Neural progenitor cell (in vitro differentiated cells): ENCODE results near the gene CHAD. TPM values are rescaled to one million over a fixed set of nuclear protein-coding genes. Genes with fewer than 3 reads are reported as not detected.

Source experiments
- DNase-seq: peaks from one replicate; pipeline ENCODE4 v3.0.0-alpha.2; 2016; ENCODE audit warnings: low spot score
- H2AFZ ChIP-seq: fragments of 200-600 bp; sonication (generic); replicated peaks from 2 replicates; pipeline ENCODE4 v1.6.1; 2016; ENCODE audit warnings: antibody characterized with exemption
- H3F3A ChIP-seq: fragments of 200-600 bp; sonication (generic); 2 replicates; pipeline ENCODE4 v1.6.1; 2016; ENCODE audit warnings: antibody characterized with exemption, low read depth
- H3K27ac ChIP-seq: fragments of 200-600 bp; sonication (generic); 2 replicates; pipeline ENCODE4 v1.5.1; 2016; ENCODE audit warnings: mild to moderate bottlenecking
- H3K27me3 ChIP-seq: fragments of 200-600 bp; sonication (generic); 2 replicates; pipeline ENCODE4 v1.6.1; 2016; ENCODE audit warnings: mild to moderate bottlenecking, moderate library complexity
- H3K36me3 ChIP-seq: fragments of 200-600 bp; sonication (generic); 2 replicates; pipeline ENCODE4 v1.5.1; 2016
- H3K4me1 ChIP-seq: fragments of 200-600 bp; sonication (generic); 2 replicates; pipeline ENCODE4 v1.6.1; 2016; ENCODE audit warnings: mixed run types
- H3K4me2 ChIP-seq: fragments of 200-600 bp; sonication (generic); 2 replicates; pipeline ENCODE4 v1.6.1; 2016
- H3K4me3 ChIP-seq: fragments of 200-600 bp; sonication (generic); 2 replicates; pipeline ENCODE4 v1.5.1; 2016
- H3K79me2 ChIP-seq: fragments of 200-600 bp; sonication (generic); 2 replicates; pipeline ENCODE4 v1.6.1; 2016; ENCODE audit warnings: low read depth
- H3K9ac ChIP-seq: fragments of 200-600 bp; sonication (generic); 2 replicates; pipeline ENCODE4 v1.6.1; 2016
- H3K9me3 ChIP-seq: fragments of 200-600 bp; sonication (generic); 2 replicates; pipeline ENCODE4 v1.5.1; 2016; ENCODE audit warnings: low read depth
- H4K20me1 ChIP-seq: fragments of 200-600 bp; sonication (generic); 2 replicates; pipeline ENCODE4 v1.6.1; 2016; ENCODE audit warnings: low read depth
- H3K27ac Mint-ChIP-seq: 3 replicates; pipeline ENCODE4 v1.8.0; 2021; ENCODE audit warnings: mixed read lengths
- H3K27me3 Mint-ChIP-seq: 2 replicates; pipeline ENCODE4 v1.8.0; 2022; ENCODE audit warnings: low read depth, mild to moderate bottlenecking, inconsistent platforms, moderate library complexity, mixed read lengths; ENCODE audit not compliant: insufficient read depth
- H3K36me3 Mint-ChIP-seq: 3 replicates; pipeline ENCODE4 v1.8.0; 2021; ENCODE audit warnings: mixed read lengths
- H3K4me1 Mint-ChIP-seq: 3 replicates; pipeline ENCODE4 v1.8.0; 2021; ENCODE audit warnings: mixed read lengths
- H3K4me3 Mint-ChIP-seq: 3 replicates; pipeline ENCODE4 v1.8.0; 2021; ENCODE audit warnings: mild to moderate bottlenecking, moderate library complexity, mixed read lengths
- H3K9me3 Mint-ChIP-seq: 3 replicates; pipeline ENCODE4 v1.8.0; 2020; ENCODE audit warnings: mixed read lengths
- CTCF ChIP-seq: fragments of 200-600 bp; sonication (generic); IDR thresholded peaks from 2 replicates; pipeline ENCODE4 v1.5.1; 2017; ENCODE audit warnings: antibody characterized with exemption, mild to moderate bottlenecking
- EZH2 ChIP-seq: fragments of 200-600 bp; sonication (generic); IDR thresholded peaks from 2 replicates; pipeline ENCODE4 v1.6.1; 2017; ENCODE audit warnings: antibody characterized with exemption, mild to moderate bottlenecking, moderate library complexity
- EZH2phosphoT487 ChIP-seq: fragments of 200-600 bp; sonication (generic); IDR thresholded peaks from 2 replicates; pipeline ENCODE4 v1.6.1; 2017; ENCODE audit warnings: antibody characterized with exemption
- total RNA-seq: library from RNA; depleted of rRNA; stranded (reverse); fragments of >200 nt; gene quantifications from 2 replicates; pipeline ENCODE4 v1.2.3, GENCODE V29; 2015; ENCODE audit warnings: low replicate concordance

Gene CHAD
- total RNA-seq, 1 donor from 2014 or later = not detected

GRCh38 chr17:50501054-50501453, 32.4 kb upstream of the CHAD start:
- no peak for DNase-seq
- no peak overlapping the region for H3K9ac ChIP-seq
- H3K9me3 Mint-ChIP-seq = no peaks in the 10 kb centered on the region
- H3K27ac Mint-ChIP-seq = no peak overlapping the region
- H3K27me3 ChIP-seq = no peaks in the 10 kb centered on the region
- H3K4me3 Mint-ChIP-seq = no peak overlapping the region
- H3K36me3 ChIP-seq = no peaks in the 10 kb centered on the region
- H3K36me3 Mint-ChIP-seq = no peaks in the 10 kb centered on the region
- peaks cover 8% of the 10 kb centered on the region for H3K4me1 ChIP-seq
- no peak overlapping the region for H3K4me3 ChIP-seq
- peaks cover 28% of the 10 kb centered on the region for H3K4me1 Mint-ChIP-seq
- H3K4me2 ChIP-seq = no peak overlapping the region
- no peaks in the 10 kb centered on the region for H3K9me3 ChIP-seq
- no peak overlapping the region for H3K27ac ChIP-seq
- TF ChIP-seq CTCF (peak; percentile 53), EZH2phosphoT487 (no peak)
- H2AFZ ChIP-seq = no peak overlapping the region
- no peaks in the 10 kb centered on the region for H4K20me1 ChIP-seq
- H3F3A ChIP-seq = peaks cover 9% of the 10 kb centered on the region
- H3K27me3 Mint-ChIP-seq = peaks cover 13% of the 10 kb centered on the region
- H3K79me2 ChIP-seq = no peaks in the 10 kb centered on the region

- Mint-ChIP-seq H3K4me3 (no peak overlapping the region), H3K9me3 (no peaks in the 10 kb centered on the region)
Measured at GRCh38 chr17:50499721-50500120, 31.0 kb upstream of the CHAD start.

GRCh38 chr17:50499270-50499669, 30.6 kb upstream of the CHAD start:
- Histone ChIP-seq H3K36me3 (no peaks in the 10 kb centered on the region), H3K9ac (no peak overlapping the region), H3K4me3 (no peak overlapping the region), H3K4me2 (no peak overlapping the region), H4K20me1 (no peaks in the 10 kb centered on the region), H3K27ac (no peak overlapping the region), H3K9me3 (no peaks in the 10 kb centered on the region), H3K27me3 (no peaks in the 10 kb centered on the region), H3K79me2 (no peaks in the 10 kb centered on the region), H2AFZ (no peak overlapping the region), H3K4me1 (peaks cover 8% of the 10 kb centered on the region), H3F3A (peaks cover 5% of the 10 kb centered on the region)
- no peak overlapping the region for H3K27ac Mint-ChIP-seq
- TF ChIP-seq EZH2phosphoT487 (no peak), CTCF (no peak), EZH2 (no peak)
- DNase-seq = no peak
- peaks cover 22% of the 10 kb centered on the region for H3K4me1 Mint-ChIP-seq
- peaks cover 15% of the 10 kb centered on the region for H3K27me3 Mint-ChIP-seq
- H3K4me3 Mint-ChIP-seq = no peak overlapping the region
- no peaks in the 10 kb centered on the region for H3K9me3 Mint-ChIP-seq
- no peaks in the 10 kb centered on the region for H3K36me3 Mint-ChIP-seq

More at GRCh38 chr17:50499721-50500120, 31.0 kb upstream of the CHAD start:
- peaks cover 5% of the 10 kb centered on the region for H3F3A ChIP-seq
- TF ChIP-seq CTCF (no peak), EZH2phosphoT487 (no peak), EZH2 (no peak)
- no peak overlapping the region for H3K27ac Mint-ChIP-seq
- H3K36me3 Mint-ChIP-seq = no peaks in the 10 kb centered on the region
- H3K36me3 ChIP-seq = no peaks in the 10 kb centered on the region
- H3K9ac ChIP-seq = no peak overlapping the region
- H3K27me3 ChIP-seq = no peaks in the 10 kb centered on the region
- H3K4me2 ChIP-seq = no peak overlapping the region
- no peak overlapping the region for H3K27ac ChIP-seq
- H3K79me2 ChIP-seq = no peaks in the 10 kb centered on the region
- peaks cover 8% of the 10 kb centered on the region for H3K4me1 ChIP-seq
- no peaks in the 10 kb centered on the region for H4K20me1 ChIP-seq
- peaks cover 24% of the 10 kb centered on the region for H3K4me1 Mint-ChIP-seq
- no peak overlapping the region for H3K4me3 ChIP-seq
- no peaks in the 10 kb centered on the region for H3K9me3 ChIP-seq
- DNase-seq = no peak
- H3K27me3 Mint-ChIP-seq = peaks cover 15% of the 10 kb centered on the region
- no peak overlapping the region for H2AFZ ChIP-seq
